Esophagus squamous epithelium (tissue), 4 donors: ENCODE measurements around the gene DMAC2.

Experiments used
- POLR2A ChIP-seq, 4 donors: fragments of 450-650 bp; IDR thresholded peaks; one replicate each; pipeline ENCODE4 v1.6.1; 2017; ENCODE audit warnings: antibody characterized with exemption in 4 of 4, mild to moderate bottlenecking in 4 of 4, moderate library complexity in 3 of 4
- TF ChIP-seq, protein P1 (sequence below), 6 experiments: fragments of 450-650 bp in 4 of 6; fragments of 200-600 bp in 2 of 6; sonication (generic) in 2 of 6; IDR thresholded peaks; one replicate each; pipeline ENCODE4 v1.5.1; 2016 to 2019; ENCODE audit warnings: antibody characterized with exemption in 6 of 6, mild to moderate bottlenecking in 4 of 6, moderate library complexity in 4 of 6

DNA sequence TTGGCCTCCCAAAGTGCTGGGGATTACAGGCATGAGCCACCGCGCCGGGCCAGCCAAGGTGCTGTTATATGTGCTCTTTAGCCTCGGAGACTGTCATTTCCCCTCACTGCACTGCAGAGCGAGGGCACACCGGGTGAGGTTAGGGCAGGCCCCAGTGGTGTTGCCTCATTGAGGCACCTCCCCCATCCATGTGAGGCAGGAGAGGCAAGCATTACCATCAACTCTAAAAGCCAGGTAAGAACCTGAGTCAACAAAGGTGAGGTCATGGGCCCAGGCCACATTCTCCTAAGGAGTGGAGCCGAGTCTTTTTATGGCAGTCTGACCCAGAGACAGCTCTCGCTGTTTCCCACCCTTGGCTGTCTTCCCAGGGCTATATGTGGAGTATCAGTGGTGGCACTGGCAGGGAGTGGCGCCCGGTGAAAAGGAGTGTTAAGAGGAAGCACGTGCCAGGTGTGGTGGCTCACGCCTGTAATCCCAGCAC is 23.5 kb downstream of the DMAC2 start:
- TF ChIP-seq, protein P1, sequence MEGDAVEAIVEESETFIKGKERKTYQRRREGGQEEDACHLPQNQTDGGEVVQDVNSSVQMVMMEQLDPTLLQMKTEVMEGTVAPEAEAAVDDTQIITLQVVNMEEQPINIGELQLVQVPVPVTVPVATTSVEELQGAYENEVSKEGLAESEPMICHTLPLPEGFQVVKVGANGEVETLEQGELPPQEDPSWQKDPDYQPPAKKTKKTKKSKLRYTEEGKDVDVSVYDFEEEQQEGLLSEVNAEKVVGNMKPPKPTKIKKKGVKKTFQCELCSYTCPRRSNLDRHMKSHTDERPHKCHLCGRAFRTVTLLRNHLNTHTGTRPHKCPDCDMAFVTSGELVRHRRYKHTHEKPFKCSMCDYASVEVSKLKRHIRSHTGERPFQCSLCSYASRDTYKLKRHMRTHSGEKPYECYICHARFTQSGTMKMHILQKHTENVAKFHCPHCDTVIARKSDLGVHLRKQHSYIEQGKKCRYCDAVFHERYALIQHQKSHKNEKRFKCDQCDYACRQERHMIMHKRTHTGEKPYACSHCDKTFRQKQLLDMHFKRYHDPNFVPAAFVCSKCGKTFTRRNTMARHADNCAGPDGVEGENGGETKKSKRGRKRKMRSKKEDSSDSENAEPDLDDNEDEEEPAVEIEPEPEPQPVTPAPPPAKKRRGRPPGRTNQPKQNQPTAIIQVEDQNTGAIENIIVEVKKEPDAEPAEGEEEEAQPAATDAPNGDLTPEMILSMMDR (IDR thresholded peaks at IDR 0.05) = no peak
- no peak for TF ChIP-seq POLR2A (IDR thresholded peaks at IDR 0.05)
